Erythroblast (primary cell): Measurements from ENCODE around the gene PILRA.

Experiments
- DNase-seq, 2 experiments: peaks; one replicate each; lab custom pipeline; 2025; lab: John Stamatoyannopoulos, UW
- GATA1 ChIP-seq: IDR thresholded peaks from 2 replicates; pipeline ENCODE4 v1.6.1; 2011; ENCODE audit warnings: low read depth, mild to moderate bottlenecking, control low read depth, low read length, moderate library complexity
- POLR2A ChIP-seq: IDR thresholded peaks from 2 replicates; pipeline ENCODE4 v1.6.1; 2011; ENCODE audit warnings: mild to moderate bottlenecking, low read length

The PILRA gene

GRCh38 chr7:100384628-100385294 is 11.5 kb downstream of the PILRA start:
- TF ChIP-seq POLR2A (no peak), GATA1 (no peak)
- no peak for DNase-seq

- no peak for TF ChIP-seq GATA1
- no peak for TF ChIP-seq POLR2A
- DNase-seq = no peak
These were observed 13.7 kb downstream of the PILRA start for GRCh38 chr7:100386940-100387339.

- DNase-seq = no peak
- TF ChIP-seq GATA1 (no peak), POLR2A (no peak)
These were observed 14.4 kb downstream of the PILRA start for GRCh38 chr7:100387695-100388094.

GRCh38 chr7:100389437-100390088 is 16.3 kb downstream of the PILRA start:
- TF ChIP-seq GATA1 = no peak
- no peak for TF ChIP-seq POLR2A
- DNase-seq = no peak

- DNase-seq = no peak
- TF ChIP-seq GATA1 (no peak), POLR2A (no peak)
These were observed 17.2 kb downstream of the PILRA start for GRCh38 chr7:100390286-100391009.

GRCh38 chr7:100393233-100393905 is 20.1 kb downstream of the PILRA start:
- TF ChIP-seq POLR2A (no peak), GATA1 (no peak)
- DNase-seq = no peak

GRCh38 chr7:100394077-100394476 is 20.8 kb downstream of the PILRA start:
- TF ChIP-seq POLR2A = no peak
- TF ChIP-seq GATA1 = no peak
- DNase-seq = no peak

GRCh38 chr7:100396421-100396982 is 23.2 kb downstream of the PILRA start:
- TF ChIP-seq POLR2A (no peak), GATA1 (no peak)
- no peak for DNase-seq

- DNase-seq = no peak
- TF ChIP-seq POLR2A (no peak), GATA1 (no peak)
These were observed 24.2 kb downstream of the PILRA start for GRCh38 chr7:100397315-100398081.

- no peak for DNase-seq
- no peak for TF ChIP-seq GATA1
- no peak for TF ChIP-seq POLR2A
These were observed 25.0 kb downstream of the PILRA start for GRCh38 chr7:100398239-100398638.

- TF ChIP-seq POLR2A (no peak), GATA1 (no peak)
- no peak for DNase-seq
These were observed 26.8 kb downstream of the PILRA start for GRCh38 chr7:100400041-100400440.

- peak; percentile 61 for DNase-seq
- TF ChIP-seq GATA1 = no peak
These were observed 27.4 kb downstream of the PILRA start for GRCh38 chr7:100400656-100401055.

GRCh38 chr7:100401811-100402210 is 28.5 kb downstream of the PILRA start:
- TF ChIP-seq POLR2A = no peak
- no peak for DNase-seq
